CD4-positive, CD25-positive, alpha-beta regulatory T cell (primary cell): Measurements from ENCODE around the gene RHEX. TPM values are rescaled to one million over a fixed set of nuclear protein-coding genes. Genes with fewer than 3 reads are reported as not detected.

ENCODE experiments used
- ATAC-seq, 2 donors: fragments of 150-1000 bp; cut with Tn5 transposase; one replicate each; pipeline ENCODE4 v1.10.0; 2021; ENCODE audit warnings: low read depth in 2 of 2, moderate number of reproducible peaks in 2 of 2, moderate library complexity in 1 of 2
- DNase-seq, 3 donors: peaks; one replicate each; pipeline versions ENCODE4 v3.0.0 to v3.0.0-alpha.2; 2012 to 2022; ENCODE audit warnings: mixed read lengths in 1 of 3
- H3K27ac ChIP-seq: one replicate; pipeline ENCODE4 v1.7.0; 2013; ENCODE audit warnings: mild to moderate bottlenecking, low read length; ENCODE audit not compliant: insufficient read depth, poor library complexity, severe bottlenecking
- H3K27me3 ChIP-seq: one replicate; pipeline ENCODE4 v1.7.0; 2013; ENCODE audit warnings: low read length; ENCODE audit not compliant: control insufficient read depth, insufficient read depth
- H3K36me3 ChIP-seq: one replicate; pipeline ENCODE4 v1.7.0; 2013; ENCODE audit warnings: mild to moderate bottlenecking, low read length, moderate library complexity; ENCODE audit not compliant: control insufficient read depth, insufficient read depth
- H3K4me1 ChIP-seq: 2 replicates; pipeline ENCODE4 v1.7.0; 2013; ENCODE audit warnings: mild to moderate bottlenecking, low read length; ENCODE audit not compliant: insufficient read depth, control insufficient read depth, poor library complexity, severe bottlenecking
- H3K4me3 ChIP-seq: one replicate; pipeline ENCODE4 v1.7.0; 2013; ENCODE audit warnings: low read depth, mild to moderate bottlenecking, low read length, moderate library complexity
- H3K9me3 ChIP-seq, 2 experiments: 1 replicate in 1 of 2; 2 replicates in 1 of 2; pipeline ENCODE4 v1.7.0; 2013; ENCODE audit warnings: low read length in 2 of 2, mild to moderate bottlenecking in 1 of 2, moderate library complexity in 1 of 2; ENCODE audit not compliant: control insufficient read depth in 2 of 2
- H3K27ac Mint-ChIP-seq, 3 donors: one replicate each; pipeline ENCODE4 v1.8.0; 2020 to 2022; ENCODE audit warnings: mild to moderate bottlenecking in 3 of 3, mixed read lengths in 3 of 3, moderate library complexity in 2 of 3
- H3K27me3 Mint-ChIP-seq: one replicate; pipeline ENCODE4 v1.8.0; 2022; ENCODE audit warnings: mild to moderate bottlenecking, mixed read lengths
- H3K36me3 Mint-ChIP-seq: one replicate; pipeline ENCODE4 v1.8.0; 2020; ENCODE audit warnings: mixed read lengths
- H3K4me1 Mint-ChIP-seq, 4 donors: one replicate each; pipeline ENCODE4 v1.8.0; 2020 to 2022; ENCODE audit warnings: mixed read lengths in 4 of 4, mild to moderate bottlenecking in 1 of 4
- H3K4me3 Mint-ChIP-seq, 4 donors: one replicate each; pipeline ENCODE4 v1.8.0; 2020 to 2022; ENCODE audit warnings: mild to moderate bottlenecking in 4 of 4, mixed read lengths in 4 of 4, moderate library complexity in 3 of 4
- H3K9me3 Mint-ChIP-seq, 7 donors: one replicate each; pipeline ENCODE4 v1.8.0; 2020 to 2022; ENCODE audit warnings: mixed read lengths in 7 of 7, mild to moderate bottlenecking in 3 of 7, moderate library complexity in 2 of 7
- polyA plus RNA-seq, 4 donors: library from polyadenylated mRNA; unstranded; fragments of 300-500 nt; fragmentation: Illumina TruSeq; gene quantifications; one replicate each; pipeline ENCODE4 v1.2.3, GENCODE V29; 2021
- total RNA-seq: library from RNA; stranded (reverse); gene quantifications from one replicate; pipeline ENCODE4 v1.2.3, GENCODE V29; 2022

The RHEX gene
- total and polyA plus RNA-seq, 5 donors from 2014 or later: not detected

- ATAC-seq (no peak), DNase-seq (no peak)
- Mint-ChIP-seq H3K27me3 (peaks cover 49% of the 10 kb centered on the region), H3K4me1 (peaks cover 0 to 4% (median 0%) of the 10 kb centered on the region in 4 donors), H3K4me3 (no peak overlapping the region), H3K36me3 (no peaks in the 10 kb centered on the region), H3K27ac (no peak overlapping the region), H3K9me3 (no peaks in the 10 kb centered on the region)
- no peaks in the 10 kb centered on the region for H3K4me1 ChIP-seq
- H3K4me3 ChIP-seq: no peak overlapping the region
- no peaks in the 10 kb centered on the region for H3K36me3 ChIP-seq
- no peaks in the 10 kb centered on the region for H3K27me3 ChIP-seq
- no peak overlapping the region for H3K27ac ChIP-seq
- no peaks in the 10 kb centered on the region for H3K9me3 ChIP-seq
Observed at GRCh38 chr1:206110161-206110560, 57.2 kb downstream of the RHEX start.

- Mint-ChIP-seq H3K27ac (no peak overlapping the region), H3K4me1 (peaks cover 0 to 3% (median 0%) of the 10 kb centered on the region in 4 donors), H3K9me3 (no peaks in the 10 kb centered on the region), H3K36me3 (no peaks in the 10 kb centered on the region), H3K4me3 (no peak overlapping the region), H3K27me3 (peaks cover 46% of the 10 kb centered on the region)
- no peaks in the 10 kb centered on the region for H3K9me3 ChIP-seq
- no peaks in the 10 kb centered on the region for H3K27me3 ChIP-seq
- DNase-seq: no peak
- H3K36me3 ChIP-seq: no peaks in the 10 kb centered on the region
- ATAC-seq: no peak
- H3K4me3 ChIP-seq: no peak overlapping the region
- H3K4me1 ChIP-seq: no peaks in the 10 kb centered on the region
- no peak overlapping the region for H3K27ac ChIP-seq
Observed at GRCh38 chr1:206110820-206111219, 57.8 kb downstream of the RHEX start.

- no peak overlapping the region for H3K27ac ChIP-seq
- no peaks in the 10 kb centered on the region for H3K9me3 Mint-ChIP-seq
- H3K36me3 ChIP-seq: no peaks in the 10 kb centered on the region
- H3K9me3 ChIP-seq: no peaks in the 10 kb centered on the region
- H3K4me1 Mint-ChIP-seq: peaks cover 0 to 3% (median 0%) of the 10 kb centered on the region in 4 donors
- ATAC-seq (no peak), DNase-seq (no peak)
- no peak overlapping the region for H3K27ac Mint-ChIP-seq
- H3K4me3 Mint-ChIP-seq: no peak overlapping the region
- no peak overlapping the region for H3K4me3 ChIP-seq
- no peaks in the 10 kb centered on the region for H3K4me1 ChIP-seq
- peaks cover 47% of the 10 kb centered on the region for H3K27me3 Mint-ChIP-seq
- H3K27me3 ChIP-seq: no peaks in the 10 kb centered on the region
- no peaks in the 10 kb centered on the region for H3K36me3 Mint-ChIP-seq
Observed at GRCh38 chr1:206111271-206111927, 58.4 kb downstream of the RHEX start.

GRCh38 chr1:206112600-206113301, 59.8 kb downstream of the RHEX start:
- ATAC-seq (no peak), DNase-seq (no peak)
- Histone ChIP-seq H3K4me1 (peaks cover 6% of the 10 kb centered on the region), H3K27me3 (peaks cover 1% of the 10 kb centered on the region), H3K4me3 (no peak overlapping the region), H3K36me3 (no peaks in the 10 kb centered on the region), H3K27ac (no peak overlapping the region), H3K9me3 (no peaks in the 10 kb centered on the region)
- H3K27ac Mint-ChIP-seq: no peak overlapping the region
- H3K4me3 Mint-ChIP-seq: no peak overlapping the region
- peaks cover 54% of the 10 kb centered on the region for H3K27me3 Mint-ChIP-seq
- H3K36me3 Mint-ChIP-seq: no peaks in the 10 kb centered on the region
- peaks cover 0 to 2% (median 0%) of the 10 kb centered on the region in 7 donors for H3K9me3 Mint-ChIP-seq
- peaks cover 0 to 8% (median 0%) of the 10 kb centered on the region in 4 donors for H3K4me1 Mint-ChIP-seq

GRCh38 chr1:206114692-206115640, 62.0 kb downstream of the RHEX start:
- no peak for ATAC-seq
- Histone ChIP-seq H3K27me3 (peaks cover 8% of the 10 kb centered on the region), H3K4me3 (no peak overlapping the region), H3K27ac (no peak overlapping the region), H3K36me3 (no peaks in the 10 kb centered on the region), H3K4me1 (peaks cover 6% of the 10 kb centered on the region), H3K9me3 (no peaks in the 10 kb centered on the region)
- Mint-ChIP-seq H3K36me3 (no peaks in the 10 kb centered on the region), H3K4me1 (peaks cover 0 to 10% (median 0%) of the 10 kb centered on the region in 4 donors), H3K27me3 (peaks cover 52% of the 10 kb centered on the region), H3K4me3 (no peak overlapping the region), H3K27ac (no peak overlapping the region), H3K9me3 (peaks cover 0 to 3% (median 0%) of the 10 kb centered on the region in 7 donors)
- DNase-seq: no peak

- peaks cover 60% of the 10 kb centered on the region for H3K27me3 Mint-ChIP-seq
- peak overlapping the region in 1 of 4 donors; percentile 26 for H3K4me3 Mint-ChIP-seq
- no peak for ATAC-seq
- Histone ChIP-seq H3K36me3 (no peaks in the 10 kb centered on the region), H3K4me1 (peaks cover 6% of the 10 kb centered on the region), H3K27me3 (peaks cover 12% of the 10 kb centered on the region), H3K27ac (no peak overlapping the region), H3K4me3 (no peak overlapping the region), H3K9me3 (peaks cover 0 to 2% of the 10 kb centered on the region in 2 experiments)
- H3K27ac Mint-ChIP-seq: no peak overlapping the region
- DNase-seq: no peak
- H3K9me3 Mint-ChIP-seq: peaks cover 0 to 5% (median 0%) of the 10 kb centered on the region in 7 donors
- H3K36me3 Mint-ChIP-seq: no peaks in the 10 kb centered on the region
- peaks cover 0 to 10% (median 0%) of the 10 kb centered on the region in 4 donors for H3K4me1 Mint-ChIP-seq
Observed at GRCh38 chr1:206115791-206116190, 62.8 kb downstream of the RHEX start.

GRCh38 chr1:206116191-206116872, 63.4 kb downstream of the RHEX start:
- Mint-ChIP-seq H3K27me3 (peaks cover 62% of the 10 kb centered on the region), H3K27ac (no peak overlapping the region), H3K4me3 (peak overlapping the region in 1 of 4 donors; percentile 36), H3K36me3 (no peaks in the 10 kb centered on the region), H3K4me1 (peaks cover 0 to 10% (median 0%) of the 10 kb centered on the region in 4 donors), H3K9me3 (peaks cover 0 to 5% (median 2%) of the 10 kb centered on the region in 7 donors)
- DNase-seq (no peak), ATAC-seq (no peak)
- H3K9me3 ChIP-seq: peaks cover 0 to 8% of the 10 kb centered on the region in 2 experiments
- H3K4me1 ChIP-seq: peaks cover 6% of the 10 kb centered on the region
- H3K4me3 ChIP-seq: no peak overlapping the region
- H3K27ac ChIP-seq: no peak overlapping the region
- H3K27me3 ChIP-seq: peaks cover 16% of the 10 kb centered on the region
- H3K36me3 ChIP-seq: no peaks in the 10 kb centered on the region
